Omental fat pad (tissue), 4 donors: ENCODE results near the gene ACOT7. TPM values are rescaled to one million over a fixed set of nuclear protein-coding genes. Genes with fewer than 3 reads are reported as not detected.

Experiments
- ATAC-seq: fragments of 150-250 bp; one replicate; pipeline ENCODE4 v1.9.1; 2016; ENCODE audit warnings: mild to moderate bottlenecking, moderate library complexity; ENCODE audit not compliant: low FRiP score
- DNase-seq: peaks from one replicate; pipeline ENCODE4 v3.0.0-alpha.2; 2019; ENCODE audit warnings: low spot score
- total RNA-seq, 4 donors: library from RNA; depleted of rRNA; stranded (reverse); fragments of >200 nt; gene quantifications; one replicate each; pipeline ENCODE4 v1.1.0, GENCODE V29; 2016
- TF ChIP-seq, protein P1 (sequence below), 3 donors: fragments of 450-650 bp; IDR thresholded peaks; one replicate each; pipeline ENCODE4 v1.5.1; 2016 to 2017; ENCODE audit warnings: antibody characterized with exemption in 3 of 3, mild to moderate bottlenecking in 3 of 3, moderate library complexity in 2 of 3

ACOT7 gene
- total RNA-seq, 4 donors from 2014 or later = 7.4 to 16.7 (median 9.2) TPM

DNA sequence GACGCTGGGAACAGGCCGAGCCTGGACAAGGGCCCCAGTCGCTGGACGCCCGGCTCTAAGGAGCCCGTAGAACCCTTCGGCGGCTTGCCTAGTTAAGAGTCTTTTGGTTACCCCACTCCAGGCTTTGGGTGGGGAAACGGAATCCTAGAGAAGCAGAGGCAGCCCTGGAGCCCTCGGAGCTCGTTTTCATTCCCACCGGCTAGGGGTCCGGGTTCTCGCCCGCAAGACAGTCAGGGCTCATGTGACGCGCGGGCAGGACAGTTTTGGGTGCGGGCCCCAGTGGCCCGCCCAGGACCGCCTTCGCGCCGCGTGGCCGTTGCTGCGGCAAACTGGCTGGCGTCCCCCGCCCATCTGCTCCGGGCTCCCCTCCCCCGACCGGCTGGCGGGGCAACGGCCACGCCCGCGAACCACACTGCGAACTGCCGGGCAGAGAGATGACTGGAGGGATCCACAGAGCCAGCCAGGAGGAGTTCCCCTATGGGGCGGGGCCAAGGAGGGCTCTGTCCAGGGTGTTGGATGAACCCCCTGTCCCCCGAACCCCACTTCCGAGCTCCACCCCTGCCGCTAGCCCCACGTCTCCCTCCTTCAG lies 27.0 kb upstream of the ACOT7 start:
- TF ChIP-seq, protein P1, sequence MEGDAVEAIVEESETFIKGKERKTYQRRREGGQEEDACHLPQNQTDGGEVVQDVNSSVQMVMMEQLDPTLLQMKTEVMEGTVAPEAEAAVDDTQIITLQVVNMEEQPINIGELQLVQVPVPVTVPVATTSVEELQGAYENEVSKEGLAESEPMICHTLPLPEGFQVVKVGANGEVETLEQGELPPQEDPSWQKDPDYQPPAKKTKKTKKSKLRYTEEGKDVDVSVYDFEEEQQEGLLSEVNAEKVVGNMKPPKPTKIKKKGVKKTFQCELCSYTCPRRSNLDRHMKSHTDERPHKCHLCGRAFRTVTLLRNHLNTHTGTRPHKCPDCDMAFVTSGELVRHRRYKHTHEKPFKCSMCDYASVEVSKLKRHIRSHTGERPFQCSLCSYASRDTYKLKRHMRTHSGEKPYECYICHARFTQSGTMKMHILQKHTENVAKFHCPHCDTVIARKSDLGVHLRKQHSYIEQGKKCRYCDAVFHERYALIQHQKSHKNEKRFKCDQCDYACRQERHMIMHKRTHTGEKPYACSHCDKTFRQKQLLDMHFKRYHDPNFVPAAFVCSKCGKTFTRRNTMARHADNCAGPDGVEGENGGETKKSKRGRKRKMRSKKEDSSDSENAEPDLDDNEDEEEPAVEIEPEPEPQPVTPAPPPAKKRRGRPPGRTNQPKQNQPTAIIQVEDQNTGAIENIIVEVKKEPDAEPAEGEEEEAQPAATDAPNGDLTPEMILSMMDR (IDR thresholded peaks at IDR 0.05) = no peak
- no peak for DNase-seq
- no peak for ATAC-seq

DNA sequence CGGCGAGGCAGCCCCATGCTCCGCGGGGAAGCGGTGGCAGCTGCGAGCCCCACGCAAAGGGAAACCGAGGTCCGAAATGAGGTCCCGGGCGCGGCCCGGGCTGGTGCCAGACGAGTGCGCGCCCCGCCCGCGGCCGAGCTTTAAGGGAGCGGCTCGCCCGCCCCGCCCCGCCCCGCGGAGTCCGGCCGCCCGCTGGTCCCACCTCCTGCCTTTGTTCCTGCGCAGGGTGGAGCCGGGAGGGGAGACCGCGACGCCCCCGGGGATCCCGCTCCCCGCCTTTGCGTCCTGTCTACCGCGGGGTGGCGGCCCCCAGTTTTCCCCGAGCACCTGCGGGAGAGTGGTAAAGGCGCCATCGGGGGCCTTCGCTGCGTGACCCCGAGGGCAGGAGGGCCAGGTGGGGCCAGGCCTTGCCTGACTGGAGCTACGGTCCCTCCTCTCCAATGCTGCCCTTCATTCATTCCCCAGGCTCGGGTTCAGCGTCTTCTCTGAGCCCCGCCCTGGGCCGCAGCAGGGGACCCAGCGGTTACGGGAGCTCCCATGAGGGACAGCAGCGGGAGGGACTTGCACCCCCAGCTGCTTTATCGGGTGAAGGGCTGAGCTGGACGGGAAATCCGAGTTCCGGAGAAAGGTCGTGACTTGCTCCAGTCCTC lies 26.4 kb upstream of the ACOT7 start, which contains the start of gene HES2:
Gene HES2 (minus strand): TSS at position 116 of the 650 bp plus-strand sequence. CDS start 99 bp downstream, at position 17.
- ATAC-seq (no peak), DNase-seq (no peak)
- TF ChIP-seq, protein P1 (IDR thresholded peaks at IDR 0.05) = no peak

DNA sequence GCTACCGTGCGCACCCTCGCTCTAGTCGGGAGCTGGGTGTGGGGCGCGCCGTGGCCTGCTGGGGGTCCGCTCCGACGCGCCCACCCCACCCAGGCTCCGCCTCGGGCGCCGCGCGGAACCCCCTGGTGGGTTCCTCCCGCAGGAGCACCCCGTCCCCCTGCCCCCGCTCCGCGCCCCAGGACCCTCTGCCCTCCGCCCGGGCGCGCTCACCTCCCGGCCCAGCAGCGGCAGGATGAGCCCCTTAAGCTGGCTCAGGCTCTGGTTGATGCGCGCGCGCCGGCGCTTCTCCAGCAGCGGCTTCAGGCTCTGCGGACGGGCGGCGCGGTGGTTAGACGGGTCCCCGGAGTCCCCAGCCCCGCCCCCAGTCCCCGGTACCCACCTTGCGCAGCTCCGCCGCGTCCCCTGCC lies 25.8 kb upstream of the ACOT7 start:
- ATAC-seq = no peak
- no peak for DNase-seq
- TF ChIP-seq, protein P1 (IDR thresholded peaks at IDR 0.05) = no peak

DNA sequence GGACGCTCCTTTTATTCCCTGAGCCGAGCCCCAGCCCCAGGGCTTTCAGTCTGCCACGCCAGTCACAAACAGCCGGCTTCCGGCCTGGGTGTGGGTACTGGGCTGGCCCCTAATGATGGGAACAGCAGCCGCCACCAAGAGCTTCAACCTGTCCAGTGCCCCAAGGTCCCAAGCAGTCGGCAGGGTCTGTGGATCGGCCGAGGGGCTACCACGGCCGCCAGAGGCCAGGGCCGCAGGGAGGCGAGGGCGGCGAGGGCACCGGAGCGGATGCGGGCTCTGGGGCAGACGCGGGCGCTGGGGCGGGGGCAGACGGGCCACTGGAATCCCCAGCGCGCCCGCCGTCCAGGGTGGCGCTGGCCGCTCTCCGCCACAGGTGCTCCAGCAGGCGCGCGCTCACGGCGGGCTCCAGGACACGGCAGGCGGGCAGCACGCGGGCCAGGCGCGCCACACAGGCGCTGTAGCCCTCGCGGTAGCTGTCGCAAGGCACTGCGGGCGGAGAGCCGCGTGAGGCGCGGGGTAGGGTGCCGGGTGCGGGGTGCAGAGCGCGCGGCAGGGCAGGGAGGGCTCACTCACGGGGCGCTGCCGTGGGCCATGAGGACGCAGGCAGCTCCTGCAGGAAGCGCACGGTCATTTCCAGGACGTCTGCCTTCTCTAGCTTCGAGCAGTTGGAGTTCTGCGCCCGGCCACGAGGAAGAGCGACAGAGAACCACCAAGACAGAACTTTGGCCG lies 25.3 kb upstream of the ACOT7 start:
- DNase-seq (no peak), ATAC-seq (no peak)
- TF ChIP-seq, protein P1 (IDR thresholded peaks at IDR 0.05) = no peak

DNA sequence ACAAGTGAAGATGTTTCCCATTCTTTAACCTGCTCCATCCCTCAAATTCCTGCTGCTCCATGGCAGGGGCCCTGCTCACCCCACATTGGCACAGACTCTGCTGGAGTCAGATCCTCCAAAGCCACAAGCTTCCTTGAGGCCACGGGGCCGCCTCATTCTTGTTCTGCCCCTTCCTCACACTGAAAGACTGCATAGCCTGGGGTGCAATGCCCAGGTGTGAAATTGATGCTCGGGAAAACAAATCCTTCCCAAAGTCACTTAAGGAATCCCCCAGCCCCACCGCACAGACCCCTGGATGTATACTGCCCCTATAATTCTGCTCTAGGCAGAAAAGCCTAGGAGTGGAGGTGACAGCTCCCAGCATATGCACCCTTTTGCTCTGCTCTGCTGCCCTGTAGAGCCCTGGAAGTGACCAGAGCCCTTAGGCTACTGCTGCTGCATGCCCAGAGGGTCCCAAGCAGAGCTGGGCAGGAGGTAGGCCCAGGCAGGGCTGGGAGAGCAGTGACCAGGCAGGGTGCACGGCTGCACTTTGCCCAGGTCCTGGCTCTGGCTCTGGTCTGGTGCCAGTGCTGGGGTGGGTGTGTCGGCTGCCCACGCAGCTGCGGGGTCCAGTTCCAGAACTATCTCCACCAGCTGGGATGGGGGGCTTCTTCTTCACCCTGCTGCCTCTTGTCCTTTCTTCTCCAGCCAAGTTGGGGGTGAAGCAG lies 24.5 kb upstream of the ACOT7 start:
- no peak for ATAC-seq
- no peak for DNase-seq
- TF ChIP-seq, protein P1 (IDR thresholded peaks at IDR 0.05) = no peak

DNA sequence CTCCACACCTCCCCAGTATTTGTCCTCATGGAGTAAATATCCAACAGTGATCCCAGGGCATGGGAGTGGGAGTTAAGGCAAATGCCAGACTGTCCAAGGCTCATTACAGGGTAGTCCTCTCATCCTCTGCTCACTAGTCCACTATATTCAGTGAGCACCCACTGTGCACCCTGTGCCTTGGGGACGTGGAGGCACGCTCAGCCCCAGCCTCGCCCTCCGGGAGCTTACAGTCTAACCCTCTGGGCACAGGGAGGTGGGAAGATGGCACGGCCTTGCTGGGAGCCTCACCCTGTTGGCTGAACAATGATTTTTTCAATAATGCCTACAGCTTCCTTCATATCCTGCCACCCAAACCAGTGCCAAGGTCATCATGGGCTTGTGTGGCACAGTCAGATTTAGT lies 23.3 kb upstream of the ACOT7 start:
- TF ChIP-seq, protein P1 (IDR thresholded peaks at IDR 0.05) = no peak

More for the DNA sequence above, 23.3 kb upstream of the ACOT7 start:
- DNase-seq (no peak), ATAC-seq (no peak)
